ENCODE results near the gene SH3BP5.

DNA sequence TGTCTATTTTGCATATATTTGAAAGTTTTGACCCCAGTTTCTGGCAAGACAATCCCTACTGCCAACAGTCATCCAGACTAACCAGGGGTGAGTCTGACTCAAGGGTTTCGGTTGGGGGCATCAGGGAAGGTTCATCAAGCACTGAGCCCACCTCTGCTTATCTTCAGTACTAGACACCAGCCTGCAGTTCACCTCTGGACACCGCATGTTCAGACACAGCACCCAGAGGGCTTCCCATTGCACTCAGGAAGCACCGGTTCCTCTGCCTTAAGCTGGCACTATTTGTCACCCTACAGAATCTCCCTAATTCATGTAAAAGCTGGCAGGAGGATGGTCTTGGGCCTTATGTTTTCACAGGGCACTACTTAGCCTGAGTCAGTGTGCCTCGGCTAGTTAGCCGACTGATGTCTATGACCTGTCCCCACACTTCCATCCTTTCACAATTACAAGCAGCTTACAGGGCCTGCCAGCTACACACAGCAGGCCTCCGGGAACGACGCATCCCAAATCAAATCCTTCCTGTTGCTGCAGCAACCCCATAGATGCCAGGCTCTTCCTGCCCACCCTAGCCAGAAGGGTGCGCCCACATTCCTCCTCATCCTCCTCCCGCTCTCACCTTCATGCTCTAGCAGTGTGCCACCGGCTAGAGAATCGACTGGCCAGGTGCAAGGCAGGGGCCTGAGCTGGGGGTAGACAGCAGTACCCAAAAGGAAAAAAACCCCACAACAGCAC lies 52.5 kb downstream of the SH3BP5 start:
- no peak for TF ChIP-seq POLR2A (IDR thresholded peaks at IDR 0.05)
- no peak for TF ChIP-seq EP300 (IDR thresholded peaks at IDR 0.05)
